ENCODE data around the gene ISCA2. TPM values are rescaled to one million over a fixed set of nuclear protein-coding genes. Genes with fewer than 3 reads are reported as not detected.

ISCA2 gene
- total RNA-seq, 1 experiment from 2014 or later, result 37.5 TPM

GRCh38 chr14:74510223-74510931 is 16.8 kb downstream of the ISCA2 start:
- Histone ChIP-seq H2BK20ac (ENCODE audit: low read depth, low read length, poor library complexity, severe bottlenecking) (no peak overlapping the region), H3K4me2 (ENCODE audit: insufficient read depth, insufficient read length, low read length) (no peak overlapping the region), H3K23ac (ENCODE audit: insufficient read length, low read depth, low read length) (no peak overlapping the region), H4K5ac (ENCODE audit: insufficient read length, low read depth, low read length) (no peak overlapping the region), H3K9ac (ENCODE audit: extremely low read depth, insufficient read length, low read length) (no peak overlapping the region), H2BK5ac (ENCODE audit: insufficient read length, low read length) (no peak overlapping the region), H3K27me3 (ENCODE audit: insufficient read depth, low read length) (no peaks in the 10 kb centered on the region), H4K8ac (replicated peaks; ENCODE audit: insufficient read length, low read depth, low read length) (no peak overlapping the region), H3T11ph (ENCODE audit: low read length) (no peak overlapping the region), H3K18ac (ENCODE audit: insufficient read length, low read depth, low read length) (no peak overlapping the region), H3K79me2 (ENCODE audit: insufficient read depth, low read length) (no peaks in the 10 kb centered on the region), H3K4ac (ENCODE audit: low read depth, low read length) (no peak overlapping the region), H4K20me1 (ENCODE audit: control insufficient read depth, insufficient read depth, insufficient read length) (no peaks in the 10 kb centered on the region), H3K56ac (ENCODE audit: insufficient read length, low read depth, low read length) (no peak overlapping the region), H3K79me1 (ENCODE audit: insufficient read depth, low read depth, low read length, poor library complexity, severe bottlenecking) (no peaks in the 10 kb centered on the region), H3K23me2 (ENCODE audit: insufficient read length, low read depth, low read length, poor library complexity, severe bottlenecking) (no peaks in the 10 kb centered on the region), H3K14ac (ENCODE audit: insufficient read depth, low read length) (peak overlapping the region; percentile 18; the same call in 1 of the 2 replicates), H2BK15ac (ENCODE audit: low read depth, low read length) (no peak overlapping the region), H3K4me1 (ENCODE audit: insufficient read depth, low read length) (peaks cover 5% of the 10 kb centered on the region; the same call in 1 of the 2 replicates), H2AK5ac (ENCODE audit: insufficient read length, low read length) (no peak overlapping the region), H4K91ac (ENCODE audit: insufficient read length, low read depth, low read length) (no peak overlapping the region), H2BK12ac (ENCODE audit: insufficient read length, low read depth, low read length) (no peak overlapping the region), H2AFZ (ENCODE audit: low read length) (no peak overlapping the region), H2BK120ac (ENCODE audit: low read depth, low read length, poor library complexity, severe bottlenecking) (no peak overlapping the region), H3K27ac (ENCODE audit: insufficient read length, low read depth, low read length) (no peak overlapping the region), H3K9me3 (ENCODE audit: control insufficient read depth, low read depth, low read length) (no peaks in the 10 kb centered on the region)
- peak; percentile 47 for DNase-seq
- Mint-ChIP-seq H3K36me3 (ENCODE audit: insufficient read depth in 1 of 3, low read depth in 3 of 3) (no peaks in the 10 kb centered on the region), H3K27ac (peak overlapping the region in 1 of 3 experiments; percentile 51; a peak in 1 of 7 replicates), H3K27me3 (ENCODE audit: low read depth) (peaks cover 23% of the 10 kb centered on the region), H3K9me3 (no peaks in the 10 kb centered on the region), H3K4me1 (peaks cover 38 to 40% of the 10 kb centered on the region in 2 experiments), H3K4me3 (no peak overlapping the region)
- WGBS (ENCODE audit: extremely low coverage, insufficient read length, low lambda C conversion rate), result no CpG with 5 or more reads among the region's 21 CpGs
- TF ChIP-seq CTCF (conservative IDR thresholded peaks at IDR 0.05), result no peak
